ENCODE measurements around the gene SPDYE4. TPM values are rescaled to one million over a fixed set of nuclear protein-coding genes. Genes with fewer than 3 reads are reported as not detected.

The SPDYE4 gene
- polyA plus RNA-seq, 1 of the 3 experiments (the other 2 are of a cell fraction) = not detected

GRCh38 chr17:8725881-8726876 is 32.2 kb downstream of the SPDYE4 start:
- no peaks in the 10 kb centered on the region for H3K79me2 ChIP-seq (ENCODE audit: insufficient read depth)
- peaks cover 0 to 3% of the 10 kb centered on the region in 2 experiments; a peak in 1 of 4 replicates for H3K4me1 ChIP-seq (ENCODE audit: control insufficient read depth in 1 of 2, insufficient read depth in 2 of 2, low read depth in 1 of 2, low read length in 1 of 2)
- ChIA-PET CTCF (interaction anchor here (1.2 kb wide), 1 partner anchor 59 kb away, joined by 5 read pairs; no protein-coding TSS in a partner anchor), POLR2A (no interaction called here)
- no peaks in the 10 kb centered on the region for H3K9me3 ChIP-seq
- TF ChIP-seq NFIC (IDR thresholded peaks at IDR 0.05; ENCODE audit: borderline replicate concordance) (no peak), CTCF (IDR thresholded peaks at IDR 0.05) (no peak), RXRA (IDR thresholded peaks at IDR 0.05; ENCODE audit: borderline replicate concordance, low read depth) (no peak), EP300 (IDR thresholded peaks at IDR 0.05; ENCODE audit: borderline replicate concordance in 1 of 2, low read depth in 1 of 2, low read length in 1 of 2) (no peak), JUND (IDR thresholded peaks at IDR 0.05) (no peak), MEF2A (IDR thresholded peaks at IDR 0.05; ENCODE audit: borderline replicate concordance, low read depth) (no peak), GABPA (IDR thresholded peaks at IDR 0.05; ENCODE audit: low read depth) (no peak), SIN3A (IDR thresholded peaks at IDR 0.05; ENCODE audit: borderline replicate concordance, low read depth, low read length) (no peak), RAD21 (IDR thresholded peaks at IDR 0.05; ENCODE audit: low read length) (no peak), CHD2 (IDR thresholded peaks at IDR 0.05; ENCODE audit: low read length, partially characterized antibody) (no peak), ELF1 (IDR thresholded peaks at IDR 0.05) (no peak), TEAD4 (IDR thresholded peaks at IDR 0.05; ENCODE audit: borderline replicate concordance, insufficient read depth) (no peak), EZH2phosphoT487 (IDR thresholded peaks at IDR 0.05; ENCODE audit: borderline replicate concordance, low read depth) (no peak), PBX3 (IDR thresholded peaks at IDR 0.05) (no peak), FOSL2 (IDR thresholded peaks at IDR 0.05; ENCODE audit: borderline replicate concordance, low read depth) (no peak)
- H3K4me2 ChIP-seq = no peak overlapping the region
- H3F3A ChIP-seq (replicated peaks; ENCODE audit: insufficient read depth) = no peaks in the 10 kb centered on the region
- DNase-seq = no peak
- no peak overlapping the region for H3K27ac ChIP-seq (ENCODE audit: low read depth in 2 of 2, low read length in 1 of 2)
- no peaks in the 10 kb centered on the region for H3K27me3 ChIP-seq (ENCODE audit: insufficient read depth)
- no peak overlapping the region for H2AFZ ChIP-seq (ENCODE audit: low read depth)
- no peaks in the 10 kb centered on the region for H4K20me1 ChIP-seq (ENCODE audit: insufficient read depth)
- H3K9ac ChIP-seq = no peak overlapping the region
- 72% methylated on average over 21 of the region's 23 CpGs for WGBS (ENCODE audit: low lambda C conversion rate)
- no peak overlapping the region for H3K4me3 ChIP-seq (ENCODE audit: low read depth in 2 of 2, low read length in 1 of 2)
- no peaks in the 10 kb centered on the region for H3K9me2 ChIP-seq
- H3K36me3 ChIP-seq (replicated peaks in 1 of 2; ENCODE audit: control insufficient read depth in 1 of 2, insufficient read depth in 2 of 2, low read length in 1 of 2) = no peaks in the 10 kb centered on the region
